Prostate gland (tissue), 2 donors: Measurements from ENCODE around the gene FGFBP2. TPM values are rescaled to one million over a fixed set of nuclear protein-coding genes. Genes with fewer than 3 reads are reported as not detected.

Experiments
- DNase-seq: peaks from one replicate; pipeline ENCODE4 v3.0.0-alpha.2; 2019; ENCODE audit warnings: low spot score
- H3K27ac ChIP-seq, 2 donors: fragments of 200-600 bp; sonication (generic); 2 replicates each; pipeline ENCODE4 v1.5.1; 2017 to 2019
- H3K27me3 ChIP-seq: fragments of 200-600 bp; sonication (generic); replicated peaks from 2 replicates; pipeline ENCODE4 v1.5.1; 2019; ENCODE audit not compliant: insufficient read depth
- H3K36me3 ChIP-seq, 2 donors: fragments of 200-600 bp; sonication (generic); 1 replicate in 1 of 2; 2 replicates in 1 of 2; pipeline versions ENCODE4 v1.5.1 to v1.8.1; 2017 to 2019
- H3K4me1 ChIP-seq: fragments of 200-600 bp; sonication (generic); replicated peaks from 2 replicates; pipeline ENCODE4 v1.5.1; 2019
- H3K4me3 ChIP-seq, 2 donors: fragments of 200-600 bp; sonication (generic); 2 replicates each; pipeline ENCODE4 v1.5.1; 2017 to 2019
- H3K9me3 ChIP-seq: fragments of 200-600 bp; sonication (generic); 2 replicates; pipeline ENCODE4 v1.5.1; 2017
- POLR2A ChIP-seq: fragments of 450-650 bp; IDR thresholded peaks from one replicate; pipeline ENCODE4 v1.6.1; 2016; ENCODE audit warnings: antibody characterized with exemption, mild to moderate bottlenecking
- POLR2AphosphoS5 ChIP-seq: sonication (generic); formaldehyde crosslinking; IDR thresholded peaks from one replicate; pipeline ENCODE4 v1.6.1; 2017; ENCODE audit warnings: antibody characterized with exemption
- WGBS: methylation state at CpG from one replicate; pipeline ENCODE4 v1.1.5; 2018; 5-methylcytosine and 5-hydroxymethylcytosine counted together
- intact Hi-C: fragments of 100-400 bp; cut with DNase I; formaldehyde crosslinking; loops from one replicate; pipeline ENCODE4 v1.14.2; 2022
- total RNA-seq, 2 donors: library from RNA; depleted of rRNA; stranded (reverse); fragments of >200 nt; gene quantifications; one replicate each; pipeline ENCODE4 v1.1.0, GENCODE V29; 2016
- TF ChIP-seq, protein P1 (sequence below), 4 experiments: fragments of 200-600 bp in 2 of 4; fragments of 450-650 bp in 2 of 4; sonication (generic) in 2 of 4; IDR thresholded peaks; 1 replicate in 3 of 4; 2 replicates in 1 of 4; pipeline ENCODE4 v1.5.1; 2016 to 2019; ENCODE audit warnings: antibody characterized with exemption in 4 of 4, mild to moderate bottlenecking in 2 of 4, moderate library complexity in 2 of 4

Gene FGFBP2
- total RNA-seq, 2 donors from 2014 or later, result 78.8 TPM; not detected in 1

DNA sequence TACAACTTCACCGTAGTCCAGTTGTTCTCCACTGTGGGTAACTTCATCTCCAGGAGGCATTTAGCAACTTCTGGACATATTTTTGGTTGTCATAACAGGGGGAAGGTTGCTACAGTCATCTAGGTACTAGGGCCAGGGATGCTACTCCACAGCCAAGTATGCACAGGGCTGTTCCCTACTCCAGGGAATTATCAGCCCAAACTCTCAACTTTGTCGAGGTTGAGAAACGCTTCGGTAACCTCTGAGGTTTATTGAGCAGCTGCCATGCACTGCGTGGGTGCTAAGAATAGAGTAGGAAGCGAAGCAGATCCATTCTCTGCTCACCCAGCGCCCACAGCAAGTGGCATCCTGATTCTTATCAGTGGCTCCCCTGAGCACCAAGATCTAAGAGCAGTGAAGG is 32.7 kb downstream of the FGFBP2 start:
- intact Hi-C loops, result no loop called here
- 71% methylated on average over 7 of the region's 7 CpGs for WGBS
- H3K27me3 ChIP-seq, result no peaks in the 10 kb centered on the region
- H3K9me3 ChIP-seq, result no peaks in the 10 kb centered on the region
- no peak for DNase-seq
- H3K4me1 ChIP-seq, result no peaks in the 10 kb centered on the region
- H3K4me3 ChIP-seq, result no peak overlapping the region
- no peak overlapping the region for H3K27ac ChIP-seq
- TF ChIP-seq POLR2AphosphoS5, result no peak
- TF ChIP-seq, protein P1, sequence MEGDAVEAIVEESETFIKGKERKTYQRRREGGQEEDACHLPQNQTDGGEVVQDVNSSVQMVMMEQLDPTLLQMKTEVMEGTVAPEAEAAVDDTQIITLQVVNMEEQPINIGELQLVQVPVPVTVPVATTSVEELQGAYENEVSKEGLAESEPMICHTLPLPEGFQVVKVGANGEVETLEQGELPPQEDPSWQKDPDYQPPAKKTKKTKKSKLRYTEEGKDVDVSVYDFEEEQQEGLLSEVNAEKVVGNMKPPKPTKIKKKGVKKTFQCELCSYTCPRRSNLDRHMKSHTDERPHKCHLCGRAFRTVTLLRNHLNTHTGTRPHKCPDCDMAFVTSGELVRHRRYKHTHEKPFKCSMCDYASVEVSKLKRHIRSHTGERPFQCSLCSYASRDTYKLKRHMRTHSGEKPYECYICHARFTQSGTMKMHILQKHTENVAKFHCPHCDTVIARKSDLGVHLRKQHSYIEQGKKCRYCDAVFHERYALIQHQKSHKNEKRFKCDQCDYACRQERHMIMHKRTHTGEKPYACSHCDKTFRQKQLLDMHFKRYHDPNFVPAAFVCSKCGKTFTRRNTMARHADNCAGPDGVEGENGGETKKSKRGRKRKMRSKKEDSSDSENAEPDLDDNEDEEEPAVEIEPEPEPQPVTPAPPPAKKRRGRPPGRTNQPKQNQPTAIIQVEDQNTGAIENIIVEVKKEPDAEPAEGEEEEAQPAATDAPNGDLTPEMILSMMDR (IDR thresholded peaks at IDR 0.05), result no peak
- no peak for TF ChIP-seq POLR2A
- no peaks in the 10 kb centered on the region for H3K36me3 ChIP-seq

DNA sequence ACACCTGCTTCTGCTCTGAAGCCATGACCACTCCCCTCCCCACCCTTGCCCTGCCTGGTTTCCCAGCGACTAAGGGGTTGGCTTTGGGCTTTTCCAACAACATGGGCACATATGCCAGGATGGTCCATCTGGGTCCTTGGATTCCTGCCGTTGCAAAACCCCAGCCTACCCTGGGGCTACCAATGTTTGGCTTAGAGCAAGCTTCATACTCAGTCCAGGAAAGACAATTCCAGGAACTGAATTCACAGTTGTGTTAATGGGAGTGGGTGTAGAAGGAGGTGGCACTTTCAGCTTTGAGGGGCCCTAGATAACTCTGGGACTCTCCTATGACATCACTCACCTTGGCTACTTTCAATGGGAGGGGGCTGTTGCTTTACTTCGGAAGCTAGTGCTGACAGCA is 33.4 kb downstream of the FGFBP2 start:
- intact Hi-C loops, result no loop called here
- H3K36me3 ChIP-seq, result no peaks in the 10 kb centered on the region
- H3K27ac ChIP-seq, result no peak overlapping the region
- no peak for DNase-seq
- no peak overlapping the region for H3K4me3 ChIP-seq
- no peak for TF ChIP-seq POLR2AphosphoS5
- TF ChIP-seq, protein P1 (IDR thresholded peaks at IDR 0.05), result no peak
- no peak for TF ChIP-seq POLR2A
- H3K4me1 ChIP-seq, result no peaks in the 10 kb centered on the region
- no peaks in the 10 kb centered on the region for H3K27me3 ChIP-seq
- 51% methylated on average over 3 of the region's 3 CpGs for WGBS
- no peaks in the 10 kb centered on the region for H3K9me3 ChIP-seq

GRCh38 chr4:15928883-15929282 is 34.1 kb downstream of the FGFBP2 start:
- Histone ChIP-seq H3K27me3 (no peaks in the 10 kb centered on the region), H3K36me3 (no peaks in the 10 kb centered on the region), H3K9me3 (no peaks in the 10 kb centered on the region), H3K27ac (no peak overlapping the region), H3K4me3 (no peak overlapping the region), H3K4me1 (no peaks in the 10 kb centered on the region)
- TF ChIP-seq, protein P1 (IDR thresholded peaks at IDR 0.05), result no peak
- TF ChIP-seq POLR2AphosphoS5 (no peak), POLR2A (no peak)
- 58% methylated on average over 5 of the region's 5 CpGs for WGBS
- no peak for DNase-seq
- intact Hi-C loops, result no loop called here

- DNase-seq, result no peak
- TF ChIP-seq, protein P1 (IDR thresholded peaks at IDR 0.05), result no peak
- TF ChIP-seq POLR2AphosphoS5, result no peak
- no peak for TF ChIP-seq POLR2A
- 51% methylated on average over 7 of the region's 7 CpGs for WGBS
- no peaks in the 10 kb centered on the region for H3K4me1 ChIP-seq
- no peak overlapping the region for H3K4me3 ChIP-seq
- no peaks in the 10 kb centered on the region for H3K27me3 ChIP-seq
- no peak overlapping the region for H3K27ac ChIP-seq
- no peaks in the 10 kb centered on the region for H3K9me3 ChIP-seq
- intact Hi-C loops, result no loop called here
- H3K36me3 ChIP-seq, result no peaks in the 10 kb centered on the region
Measured at GRCh38 chr4:15926486-15926885, 36.5 kb downstream of the FGFBP2 start.

DNA sequence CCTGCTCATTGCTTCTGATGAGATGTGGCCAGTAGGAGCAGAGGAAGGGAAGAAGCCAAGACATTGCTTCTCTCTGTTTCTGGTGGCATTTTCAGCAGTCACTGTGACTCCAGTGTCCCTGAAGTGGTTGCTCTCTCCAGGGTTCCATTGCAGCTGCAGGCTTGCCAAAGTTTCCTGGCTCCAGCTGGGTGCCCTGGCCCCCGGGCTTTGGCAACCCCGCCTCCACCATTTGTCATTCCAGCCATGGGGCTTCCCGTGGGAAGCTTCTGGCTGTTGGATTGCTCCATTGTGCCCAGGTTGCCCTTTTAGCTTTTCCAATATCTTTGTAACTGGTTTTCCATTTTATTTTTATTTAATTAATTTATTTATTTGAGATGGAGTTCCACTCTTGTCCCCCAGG is 37.1 kb downstream of the FGFBP2 start:
- intact Hi-C loops, result no loop called here
- 69% methylated on average over 3 of the region's 3 CpGs for whole genome bisulfite sequencing
- Histone ChIP-seq H3K36me3 (no peaks in the 10 kb centered on the region), H3K27me3 (no peaks in the 10 kb centered on the region), H3K4me1 (no peaks in the 10 kb centered on the region), H3K4me3 (no peak overlapping the region), H3K9me3 (no peaks in the 10 kb centered on the region), H3K27ac (no peak overlapping the region)
- DNase-seq, result no peak
- no peak for TF ChIP-seq POLR2AphosphoS5
- TF ChIP-seq, protein P1 (IDR thresholded peaks at IDR 0.05), result no peak
- no peak for TF ChIP-seq POLR2A
